HG03575 (cell line): ENCODE data around the gene CRYBG1.
"Not testable (repeated sequence)": the region's sequence is repeated elsewhere in the genome, so short reads cannot be mapped to it uniquely, and the experiment has no call there.

Source experiments
- ATAC-seq: cut with Tn5 transposase; IDR thresholded peaks from one replicate; pipeline ENCODE4 v1.9.1; 2021; ENCODE audit not compliant: unreplicated experiment, insufficient number of reproducible peaks, low FRiP score; ENCODE audit errors: extremely low read depth

CRYBG1 gene

DNA sequence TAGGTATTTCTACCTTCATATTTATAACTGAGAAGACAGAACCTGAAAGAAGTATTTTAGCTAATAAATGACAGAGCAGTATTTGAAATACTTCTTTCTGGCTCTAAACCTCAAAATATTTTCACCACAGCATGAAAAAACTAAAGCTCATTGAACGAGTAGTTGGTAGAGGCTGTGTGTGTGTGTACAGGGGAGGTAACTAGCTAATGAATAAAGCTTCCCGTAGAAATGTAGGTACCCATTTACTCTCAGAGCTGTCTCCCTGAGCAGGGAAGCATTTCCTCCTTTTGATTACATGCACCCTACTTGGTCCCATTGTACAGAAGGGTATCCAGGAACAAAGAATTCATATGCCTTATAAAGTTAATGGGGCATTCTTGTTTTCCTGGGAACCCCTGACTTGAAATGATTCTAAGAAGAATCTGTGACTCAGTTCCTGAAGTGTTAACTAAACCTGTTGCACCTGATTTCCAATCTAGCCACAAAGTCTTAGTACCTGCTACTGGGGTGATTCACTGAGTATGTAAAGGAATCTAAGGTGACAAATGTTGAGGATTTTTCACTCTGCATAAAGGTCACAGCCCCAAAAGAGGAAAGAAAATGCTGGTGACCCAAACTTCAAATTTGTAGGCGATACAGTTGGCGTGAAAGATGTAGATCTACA is 12.5 kb downstream of the CRYBG1 start:
- ATAC-seq, result no peak

DNA sequence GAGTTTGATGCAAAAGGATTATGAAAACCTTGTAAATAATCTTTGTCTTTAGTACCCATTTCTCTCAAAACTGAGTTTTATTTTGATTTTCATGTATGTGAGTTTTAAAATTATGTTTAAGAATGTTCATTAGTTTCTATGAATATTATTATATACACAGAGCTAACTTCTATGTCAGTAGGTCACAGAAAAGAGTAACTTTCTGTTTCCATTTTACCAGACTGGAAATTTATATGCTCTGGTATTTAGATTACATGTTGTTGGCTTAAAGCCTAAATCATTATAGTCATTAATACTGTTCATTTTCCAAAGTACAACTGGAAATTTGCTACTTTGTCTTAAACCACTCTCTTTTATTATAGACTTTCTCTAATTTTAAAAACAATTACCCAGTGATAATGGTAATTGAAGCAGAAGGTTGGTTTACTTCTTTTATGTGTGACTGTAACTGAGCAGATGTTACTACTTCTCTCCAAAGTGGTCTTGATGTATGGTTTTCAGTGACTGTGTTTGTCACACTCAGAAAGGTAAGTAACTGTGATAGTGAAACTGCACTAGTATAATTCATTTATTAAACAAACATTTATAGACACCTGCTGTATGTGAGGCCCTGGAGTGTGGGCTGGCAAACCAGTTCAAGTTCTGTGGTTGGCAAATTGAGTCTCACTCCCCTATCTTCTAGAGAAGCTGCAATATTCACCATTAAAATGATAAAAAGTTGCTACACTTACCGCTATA is 13.2 kb downstream of the CRYBG1 start:
- ATAC-seq, result no peak

DNA sequence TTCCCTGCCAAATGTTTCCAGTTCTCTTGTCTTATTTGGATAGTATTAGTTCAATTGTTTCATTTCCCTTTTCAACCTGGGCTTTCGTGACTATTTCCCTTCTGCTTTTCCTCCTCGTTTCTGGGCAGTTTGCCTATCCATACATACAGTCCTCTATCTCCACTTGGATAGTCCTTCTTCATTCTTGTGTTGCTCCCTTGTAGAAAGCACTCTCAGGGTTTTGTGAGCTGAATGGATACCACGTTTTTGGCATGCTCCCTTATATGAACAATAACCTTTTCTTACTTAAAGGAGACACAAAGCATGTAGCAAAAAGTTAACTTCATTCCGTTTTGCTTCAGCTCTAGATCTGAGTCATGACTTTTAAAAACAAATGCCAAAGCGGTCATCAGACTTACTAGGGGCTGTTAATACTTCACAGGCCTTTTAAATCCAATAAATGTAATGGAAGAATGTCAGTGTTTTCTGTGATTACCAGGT is 16.6 kb downstream of the CRYBG1 start:
- no peak for ATAC-seq

DNA sequence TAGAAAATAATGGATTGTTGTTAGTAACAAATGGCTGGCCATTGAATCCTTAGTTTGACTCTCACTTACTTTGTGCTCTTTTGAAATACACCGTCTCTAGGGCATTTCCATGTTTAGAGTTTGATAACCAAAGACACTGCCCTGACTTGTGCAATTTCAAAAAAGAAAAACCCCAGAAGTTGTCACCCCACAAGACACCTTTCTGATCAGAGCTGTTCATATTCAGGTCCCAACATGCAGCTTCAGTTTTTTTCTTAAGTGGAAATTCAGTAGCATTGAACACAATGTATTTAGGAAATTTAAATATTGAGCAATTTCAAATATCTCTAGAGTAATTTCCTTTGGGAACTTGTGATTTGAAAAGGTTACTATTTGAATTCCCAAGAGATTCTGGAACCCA is 19.4 kb downstream of the CRYBG1 start:
- no peak for ATAC-seq

DNA sequence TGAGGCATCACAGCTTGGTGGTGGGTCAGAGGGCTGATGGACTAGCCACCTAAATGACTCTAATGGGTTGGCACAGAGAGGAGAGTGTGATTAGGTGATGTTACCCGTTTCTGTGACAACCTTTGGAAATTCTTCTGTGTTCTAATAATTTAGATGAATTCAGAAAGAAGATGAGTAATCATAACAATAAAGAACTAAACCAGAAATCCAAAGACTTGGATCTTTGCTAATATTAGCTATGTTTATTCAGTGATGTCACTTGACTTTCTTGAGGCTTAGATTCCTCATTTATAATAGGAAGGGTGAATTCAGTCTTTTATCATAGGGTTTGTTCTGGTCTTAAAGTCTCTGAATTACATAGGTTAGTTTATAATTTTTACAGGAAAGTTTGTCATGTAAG is 19.9 kb downstream of the CRYBG1 start:
- no peak for ATAC-seq

DNA sequence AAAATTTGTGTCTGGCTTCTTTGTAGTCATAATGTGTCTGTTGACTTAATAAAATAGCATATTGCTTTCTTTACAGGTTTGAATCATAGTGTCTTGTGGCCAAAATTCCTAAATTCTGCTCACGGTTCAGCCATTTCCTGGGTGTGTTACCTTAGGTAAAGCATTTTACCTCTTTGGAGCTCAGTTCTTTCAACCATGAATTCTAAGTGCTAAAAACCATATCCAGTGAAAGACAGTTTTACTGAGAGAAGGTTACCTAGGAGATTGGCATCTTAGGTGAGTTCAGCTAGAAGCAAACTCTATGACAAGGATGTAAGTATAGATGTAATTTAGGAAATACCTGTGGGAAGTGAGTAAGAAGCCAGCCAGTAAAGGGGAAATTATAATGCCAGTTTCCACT is 20.7 kb downstream of the CRYBG1 start:
- no peak for ATAC-seq

DNA sequence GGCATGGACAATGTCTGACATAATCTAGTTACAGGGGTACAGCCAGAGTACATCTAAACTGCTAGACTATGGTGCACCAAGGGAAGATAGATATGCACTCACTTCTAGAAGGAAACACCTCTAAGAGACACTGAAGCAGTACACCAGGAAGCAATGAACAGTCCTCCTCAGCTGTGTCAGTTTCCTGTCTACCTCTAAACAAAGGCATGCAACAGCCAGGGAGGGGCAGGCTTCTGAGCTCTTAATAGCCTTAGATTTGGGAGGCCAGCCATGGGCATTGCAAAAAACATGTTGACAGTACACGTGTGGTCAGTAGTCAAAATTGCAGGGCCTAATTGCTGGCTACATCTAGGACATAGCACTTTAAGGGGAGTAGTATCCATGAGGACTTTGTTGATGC is 21.4 kb downstream of the CRYBG1 start:
- no peak for ATAC-seq

DNA sequence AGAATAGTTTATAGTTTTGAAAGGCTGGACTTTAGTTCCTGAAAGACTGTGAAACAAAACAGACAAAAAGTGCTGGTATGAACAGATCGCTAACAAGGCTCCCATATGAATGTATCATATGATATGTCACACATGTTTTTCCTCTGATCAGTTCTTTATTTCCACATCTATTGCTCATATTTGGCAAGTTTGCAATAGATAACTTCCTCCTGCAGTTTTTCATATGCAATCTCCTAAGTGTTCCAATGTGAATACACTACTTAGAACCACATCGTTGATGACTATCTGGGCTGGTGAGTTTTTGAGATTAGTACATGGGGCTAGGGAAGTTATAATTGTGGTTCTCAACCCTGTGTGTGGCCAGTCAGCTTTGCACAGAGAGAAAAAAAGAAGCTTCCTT is 23.1 kb downstream of the CRYBG1 start:
- no peak for ATAC-seq

DNA sequence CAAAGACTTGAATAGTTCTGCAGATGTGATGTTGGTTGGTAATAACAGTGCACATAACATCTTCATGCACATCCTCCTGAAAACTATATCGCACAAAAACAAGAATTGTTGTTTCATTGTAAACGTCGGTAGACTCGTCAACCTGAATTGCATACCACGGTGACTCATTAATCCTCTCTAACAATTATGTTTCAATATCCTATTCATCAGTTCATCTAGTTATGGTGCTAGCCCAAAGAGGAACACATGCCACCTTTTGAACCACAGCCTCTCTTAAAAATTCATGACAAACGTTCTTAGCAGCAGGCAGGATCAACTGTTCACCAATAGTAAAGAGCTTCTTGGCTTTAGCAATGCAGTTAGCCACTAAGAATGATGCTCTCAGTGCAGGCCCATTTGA is 25.0 kb downstream of the CRYBG1 start:
- no peak for ATAC-seq

DNA sequence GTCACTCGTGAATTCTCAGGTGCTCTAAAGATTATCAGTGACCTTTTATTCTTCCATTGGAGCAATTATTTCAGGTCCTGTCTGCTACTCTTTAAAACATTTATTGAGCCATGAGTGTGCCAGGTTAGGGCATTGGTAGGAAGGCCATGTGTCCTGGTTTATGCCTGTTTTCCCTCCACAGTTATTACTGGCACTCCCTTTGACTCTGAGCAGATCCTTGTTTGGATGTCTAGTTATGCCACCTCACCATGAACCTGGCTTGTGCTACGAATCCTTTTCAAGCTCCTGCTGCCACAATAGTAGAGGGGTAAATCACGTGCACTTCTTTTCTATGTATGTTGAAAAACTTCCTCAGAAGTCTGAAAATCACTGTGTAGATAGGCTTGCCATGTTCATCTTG is 27.4 kb downstream of the CRYBG1 start:
- ATAC-seq, result no peak

DNA sequence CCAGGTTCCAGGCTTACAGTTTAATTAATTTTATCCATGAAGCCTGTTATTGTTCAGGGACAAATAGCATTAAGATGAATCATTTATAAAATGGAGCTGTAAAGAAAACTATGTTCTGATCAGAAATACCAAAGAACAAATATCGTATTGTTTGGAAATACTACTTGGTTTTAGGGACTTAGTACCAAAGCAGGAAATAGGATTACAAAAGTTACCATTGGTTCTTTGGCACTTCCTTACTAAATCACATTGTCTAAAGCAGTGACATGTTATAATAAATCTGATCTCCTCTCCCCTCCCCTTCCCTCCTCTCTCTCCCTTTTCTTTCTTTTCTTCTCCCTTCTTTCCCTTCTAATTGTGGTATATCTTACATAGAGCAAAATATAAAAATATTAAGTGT is 29.6 kb downstream of the CRYBG1 start:
- no peak for ATAC-seq

DNA sequence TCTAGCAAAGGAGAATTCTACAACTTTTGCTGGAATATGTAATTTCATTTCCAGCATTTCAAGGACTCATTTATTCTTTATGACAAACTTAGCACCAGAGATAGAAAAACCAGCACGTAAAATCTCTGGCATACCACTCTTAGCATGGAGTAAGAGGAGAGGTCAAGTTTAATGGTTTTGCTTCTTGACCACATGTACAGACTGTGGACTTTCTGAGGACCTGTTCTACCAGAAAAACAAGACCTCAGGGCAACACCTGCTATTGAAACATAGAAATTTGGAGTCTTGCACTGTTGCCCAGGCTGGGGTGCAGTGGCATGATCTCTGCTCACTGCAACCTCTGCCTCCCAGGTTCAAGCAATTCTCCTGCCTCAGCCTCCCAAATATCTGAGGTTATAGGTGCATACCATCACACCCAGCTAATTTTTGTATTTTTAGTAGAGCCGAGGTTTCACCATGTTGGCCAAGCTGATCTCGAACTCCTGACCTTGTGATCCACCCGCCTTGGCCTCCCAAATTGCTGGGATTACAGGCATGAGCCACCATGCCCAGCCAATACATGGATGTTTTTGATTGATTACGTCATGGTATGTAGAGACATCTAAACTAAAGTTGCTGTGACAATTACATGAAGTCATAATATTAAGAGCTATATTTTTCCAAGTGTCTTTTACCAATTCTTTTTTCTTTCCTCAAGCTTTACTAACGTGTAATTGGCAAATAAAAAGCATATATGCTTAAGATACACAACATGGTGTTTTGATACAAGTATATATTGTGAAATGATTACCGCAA is 36.1 kb downstream of the CRYBG1 start:
- no peak for ATAC-seq

DNA sequence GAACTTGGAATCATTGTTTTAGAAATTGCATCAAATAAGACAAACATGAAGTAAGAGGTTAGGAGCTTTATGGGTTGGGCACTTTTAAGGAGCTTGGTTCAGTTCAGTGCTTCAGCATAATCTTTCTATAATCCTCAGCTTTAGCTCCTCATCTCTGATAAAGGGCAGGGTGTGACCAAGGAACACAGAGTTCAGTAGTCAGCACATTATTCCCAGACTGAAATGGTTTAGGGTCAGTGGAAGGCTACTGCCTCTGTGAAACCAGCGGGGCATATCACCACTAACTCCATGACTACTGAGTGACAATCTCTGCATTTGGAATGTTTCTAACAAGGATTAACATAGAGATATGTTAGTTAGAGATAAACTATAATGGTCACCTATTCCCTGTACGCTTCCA is 36.9 kb downstream of the CRYBG1 start:
- no peak for ATAC-seq

DNA sequence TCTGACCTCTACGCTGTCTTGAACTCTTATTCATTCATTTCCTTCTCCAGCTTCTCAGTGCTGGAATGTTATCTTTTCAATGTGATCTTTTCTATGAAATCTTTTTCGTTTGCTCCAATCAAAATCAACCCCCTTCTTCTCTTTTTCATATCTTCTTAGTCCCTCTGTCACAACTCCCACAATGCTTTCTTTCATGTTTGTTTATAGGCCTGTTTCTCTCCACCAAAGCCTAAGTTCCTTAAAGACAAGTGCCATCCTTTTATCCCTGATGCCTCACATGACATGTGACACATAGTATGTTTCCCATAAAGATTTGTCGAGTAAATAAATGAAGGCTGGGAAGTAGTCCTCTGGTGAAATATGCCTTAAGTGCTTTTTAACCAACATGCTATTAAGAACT is 38.1 kb downstream of the CRYBG1 start:
- no peak for ATAC-seq

DNA sequence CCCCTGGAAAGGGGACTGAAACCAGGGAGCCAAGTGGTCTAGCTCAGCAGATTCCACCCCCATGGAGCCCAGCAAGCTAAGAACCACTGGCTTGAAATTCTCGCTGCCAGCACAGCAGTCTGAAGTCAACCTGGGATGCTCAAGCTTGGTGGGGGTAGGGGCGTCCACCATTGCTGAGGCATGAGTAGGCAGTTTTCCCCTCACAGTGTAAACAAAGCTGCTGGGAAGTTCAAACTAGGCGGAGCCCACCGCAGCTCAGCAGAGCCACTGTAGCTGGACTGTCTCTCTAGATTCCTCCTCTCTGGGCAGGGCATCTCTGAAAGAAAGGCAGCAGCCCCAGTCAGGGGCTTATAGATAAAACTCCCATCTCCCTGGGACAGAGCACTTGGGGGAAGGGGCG is 44.5 kb downstream of the CRYBG1 start:
- not testable (repeated sequence) for ATAC-seq

DNA sequence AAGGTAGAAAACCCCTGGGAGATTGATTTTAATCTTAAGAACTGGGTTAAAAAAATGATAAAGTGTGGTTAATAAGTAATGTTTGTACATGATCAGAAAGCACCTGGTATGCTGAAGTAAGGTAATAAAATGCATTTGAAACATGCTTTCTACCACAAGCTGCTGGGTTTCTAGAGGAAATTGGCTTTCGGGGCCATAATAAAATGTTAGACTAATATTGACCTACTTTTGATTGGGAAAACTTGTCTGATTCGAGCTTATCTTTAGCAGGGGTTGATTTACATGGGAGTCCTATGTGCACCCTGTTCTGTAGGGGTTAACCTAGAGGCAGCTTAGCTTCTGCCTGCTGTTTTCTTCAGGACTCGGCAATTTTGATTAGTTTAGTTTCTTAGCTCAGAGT is 50.5 kb downstream of the CRYBG1 start:
- ATAC-seq, result no peak

DNA sequence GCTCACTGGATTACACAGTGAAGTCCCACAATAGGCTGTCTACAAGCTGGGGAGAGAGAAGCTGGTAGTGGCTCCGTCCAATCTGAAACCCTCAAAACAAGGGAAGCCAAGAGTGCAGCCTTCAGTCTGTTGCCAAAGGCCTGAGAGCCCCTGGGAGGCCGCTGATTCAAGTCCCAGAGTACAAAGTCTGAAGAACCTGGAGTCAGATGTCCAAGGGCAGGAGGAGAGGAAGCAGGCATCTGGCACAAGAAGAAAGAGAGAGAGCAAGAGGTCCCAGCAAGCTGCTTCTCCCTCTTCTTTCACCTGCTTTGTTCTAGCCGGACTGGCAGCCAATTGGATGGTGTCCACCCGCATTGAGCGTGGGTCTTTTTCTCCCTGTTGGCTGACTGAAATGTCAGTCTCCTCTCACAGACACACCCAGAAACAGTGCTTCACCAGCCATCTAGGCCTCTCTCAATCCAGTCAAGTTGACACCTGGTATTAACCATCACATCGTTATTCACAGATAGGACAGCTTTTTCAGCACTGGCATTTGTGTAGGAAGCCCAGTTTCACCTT is 51.2 kb downstream of the CRYBG1 start:
- ATAC-seq, result no peak

DNA sequence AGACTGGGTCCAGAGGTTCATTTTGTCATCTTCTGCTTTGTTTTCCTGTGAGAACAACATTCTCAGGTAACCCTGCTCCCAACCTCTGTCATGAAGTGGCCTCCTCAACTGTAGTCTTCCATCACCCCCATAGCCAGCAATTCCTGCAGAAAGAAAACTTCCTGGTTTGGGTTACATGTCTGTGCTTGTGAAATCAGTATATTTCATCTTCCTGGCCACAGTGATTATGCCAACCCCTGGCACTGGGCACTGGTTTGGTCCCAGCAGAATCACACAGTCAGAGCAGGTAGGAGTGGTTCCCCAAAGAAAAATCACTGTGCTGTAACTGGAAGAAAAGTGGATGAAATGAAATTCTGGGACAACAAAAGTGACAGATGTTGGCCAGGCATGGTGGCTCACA is 52.5 kb downstream of the CRYBG1 start:
- ATAC-seq, result no peak

DNA sequence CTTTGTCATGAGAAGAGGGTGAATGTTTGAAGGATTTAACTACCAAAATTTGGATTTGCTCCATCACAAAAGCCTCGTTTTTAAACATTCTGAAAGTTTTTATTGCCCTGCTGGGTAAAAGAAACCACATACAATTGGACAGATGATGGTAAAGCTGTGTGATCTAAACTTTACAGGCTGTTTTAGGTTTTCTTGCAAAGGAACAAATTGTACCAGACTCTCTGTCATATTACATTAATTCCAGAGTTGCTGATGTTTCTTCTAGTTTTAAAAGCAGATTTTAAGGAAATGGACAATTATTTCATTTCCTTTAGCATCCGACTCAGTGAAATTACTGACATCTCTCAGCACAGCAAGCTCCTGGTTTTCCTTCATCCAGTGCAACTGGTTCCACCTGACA is 53.2 kb downstream of the CRYBG1 start:
- ATAC-seq, result no peak

DNA sequence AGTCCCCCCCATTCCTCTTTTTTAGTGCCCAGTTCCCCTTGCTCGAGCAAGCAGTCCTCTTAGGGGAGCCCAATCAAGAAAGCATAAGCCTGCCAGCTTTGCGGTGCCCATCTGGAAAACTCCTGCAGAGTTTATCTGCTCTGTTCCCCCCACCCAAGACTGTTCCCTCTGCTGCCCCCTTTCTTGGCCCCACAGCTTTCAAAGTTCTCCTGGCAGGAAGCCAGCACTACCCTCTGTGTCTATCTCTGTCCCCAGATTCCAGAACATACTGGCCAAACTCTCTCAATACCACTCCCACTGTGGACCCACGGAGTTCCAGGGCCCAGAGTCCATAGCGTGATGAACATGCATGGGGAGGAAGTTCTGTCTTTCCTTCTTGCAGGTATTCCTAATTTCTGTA is 55.4 kb downstream of the CRYBG1 start:
- no peak for ATAC-seq
